ENCODE measurements around the gene RPTOR.
"Not testable (repeated sequence)": the region's sequence is repeated elsewhere in the genome, so short reads cannot be mapped to it uniquely, and the experiment has no call there.

The RPTOR gene

GRCh38 chr17:80785477-80786178 is 241.0 kb downstream of the RPTOR start:
- no peak for DNase-seq (ENCODE audit: low read depth)

GRCh38 chr17:80786470-80786869 is 241.8 kb downstream of the RPTOR start:
- no peak for DNase-seq (ENCODE audit: low read depth)

GRCh38 chr17:80786887-80787286 is 242.2 kb downstream of the RPTOR start:
- no peak for DNase-seq (ENCODE audit: low read depth)

GRCh38 chr17:80787881-80788280 is 243.2 kb downstream of the RPTOR start:
- DNase-seq (ENCODE audit: low read depth) = no peak

GRCh38 chr17:80789356-80789902 is 244.8 kb downstream of the RPTOR start:
- DNase-seq (ENCODE audit: low read depth) = no peak

- no peak for DNase-seq (ENCODE audit: low read depth)
Measured at GRCh38 chr17:80790021-80790765, 245.6 kb downstream of the RPTOR start.

GRCh38 chr17:80790981-80791742 is 246.5 kb downstream of the RPTOR start:
- DNase-seq (ENCODE audit: low read depth) = no peak

- DNase-seq (ENCODE audit: low read depth) = no peak
Measured at GRCh38 chr17:80791758-80792284, 247.2 kb downstream of the RPTOR start.

- no peak for DNase-seq (ENCODE audit: low read depth)
Measured at GRCh38 chr17:80792373-80792781, 247.7 kb downstream of the RPTOR start.

GRCh38 chr17:80793421-80793820 is 248.8 kb downstream of the RPTOR start:
- DNase-seq (ENCODE audit: low read depth) = no peak

GRCh38 chr17:80793851-80794267 is 249.2 kb downstream of the RPTOR start:
- DNase-seq (ENCODE audit: low read depth) = no peak

- no peak for DNase-seq (ENCODE audit: low read depth)
Measured at GRCh38 chr17:80794281-80795089, 249.8 kb downstream of the RPTOR start.

GRCh38 chr17:80795090-80795580 is 250.5 kb downstream of the RPTOR start:
- no peak for DNase-seq (ENCODE audit: low read depth)

- no peak for DNase-seq (ENCODE audit: low read depth)
Measured at GRCh38 chr17:80795754-80796153, 251.1 kb downstream of the RPTOR start.

GRCh38 chr17:80796430-80796861 is 251.8 kb downstream of the RPTOR start:
- DNase-seq (ENCODE audit: low read depth) = no peak

- DNase-seq (ENCODE audit: low read depth) = not testable (repeated sequence)
Measured at GRCh38 chr17:80797222-80797621, 252.6 kb downstream of the RPTOR start.

- DNase-seq (ENCODE audit: low read depth) = no peak
Measured at GRCh38 chr17:80797741-80798594, 253.3 kb downstream of the RPTOR start.

- no peak for DNase-seq (ENCODE audit: low read depth)
Measured at GRCh38 chr17:80798595-80799537, 254.2 kb downstream of the RPTOR start.

Measured in stimulated activated CD8-positive, alpha-beta memory T cell treated with anti-CD3 and anti-CD28 coated beads, Interleukin-12 subunit alpha, Interleukin-12 subunit beta, amount 100 ng/mL, for 4 hours (primary cell).